Activated CD4-positive, alpha-beta T cell treated with anti-CD3 and anti-CD28 coated beads, Interleukin-2, amount 50 U/mL, for 24 hours (primary cell): Measurements from ENCODE around the gene KLF15.
"Not testable (repeated sequence)": the region's sequence is repeated elsewhere in the genome, so short reads cannot be mapped to it uniquely, and the experiment has no call there.

Experiments
- DNase-seq, 2 donors: peaks; one replicate each; pipeline ENCODE4 v3.0.0-alpha.2; 2020; ENCODE audit warnings: low read depth in 1 of 2, low spot score in 1 of 2

KLF15 gene

GRCh38 chr3:126347543-126348161 is 9.6 kb downstream of the KLF15 start:
- DNase-seq: no peak

- no peak for DNase-seq
These were observed 10.7 kb downstream of the KLF15 start for GRCh38 chr3:126346466-126346865.

GRCh38 chr3:126345641-126346460 is 11.4 kb downstream of the KLF15 start:
- DNase-seq: no peak

DNA sequence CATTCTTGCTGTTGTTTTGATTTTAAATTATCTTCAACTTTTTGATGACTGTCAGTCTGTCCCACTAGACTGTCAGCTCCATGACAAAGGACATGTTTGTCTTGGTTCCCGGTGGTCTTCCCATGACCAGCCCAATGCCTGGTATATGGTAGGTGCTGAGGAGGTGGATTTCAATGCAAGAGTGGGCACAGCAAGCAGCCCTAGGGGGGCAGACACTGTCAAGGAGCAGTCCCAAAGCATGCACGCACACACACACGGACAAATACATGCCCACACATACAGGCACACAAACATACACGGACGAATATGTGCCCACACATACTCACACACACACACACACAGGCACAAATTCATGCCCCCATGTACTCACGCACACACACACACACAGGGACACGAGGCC is 12.0 kb downstream of the KLF15 start:
- no peak for DNase-seq

GRCh38 chr3:126344380-126345041 is 12.7 kb downstream of the KLF15 start:
- no peak for DNase-seq

GRCh38 chr3:126343649-126344035 is 13.6 kb downstream of the KLF15 start:
- no peak for DNase-seq

DNA sequence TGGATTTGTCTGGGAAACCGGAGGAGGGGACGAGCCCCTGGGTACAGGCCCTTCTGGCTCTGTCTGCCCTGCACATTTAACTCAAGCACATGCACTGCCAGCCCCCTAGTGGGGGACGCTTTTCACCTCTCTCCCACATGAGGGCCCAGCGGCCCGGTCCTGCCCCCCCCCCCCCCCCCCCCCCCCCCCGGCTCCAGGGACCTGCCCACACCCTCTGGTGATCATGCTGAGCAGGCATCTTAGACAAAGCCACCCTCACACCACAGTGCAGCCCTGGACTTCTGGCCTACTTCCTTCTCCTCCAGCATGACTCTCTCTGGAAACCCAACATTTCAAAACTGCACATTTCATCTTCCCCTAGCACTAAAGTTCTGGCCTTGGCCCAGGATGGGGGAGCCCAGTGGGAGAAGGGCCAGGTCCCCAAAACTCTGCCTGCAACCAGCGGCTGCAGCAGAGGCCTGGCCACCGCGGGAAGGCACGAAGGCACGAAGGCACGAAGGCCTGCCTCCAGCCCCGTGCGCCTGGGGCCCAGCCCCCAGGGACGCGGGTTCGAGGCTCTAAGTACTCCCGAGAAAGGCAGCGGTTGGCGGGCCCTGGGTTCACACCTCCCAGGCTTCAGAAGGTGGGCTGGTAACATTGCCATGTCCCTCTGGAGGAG is 14.1 kb downstream of the KLF15 start:
- DNase-seq: no peak

DNA sequence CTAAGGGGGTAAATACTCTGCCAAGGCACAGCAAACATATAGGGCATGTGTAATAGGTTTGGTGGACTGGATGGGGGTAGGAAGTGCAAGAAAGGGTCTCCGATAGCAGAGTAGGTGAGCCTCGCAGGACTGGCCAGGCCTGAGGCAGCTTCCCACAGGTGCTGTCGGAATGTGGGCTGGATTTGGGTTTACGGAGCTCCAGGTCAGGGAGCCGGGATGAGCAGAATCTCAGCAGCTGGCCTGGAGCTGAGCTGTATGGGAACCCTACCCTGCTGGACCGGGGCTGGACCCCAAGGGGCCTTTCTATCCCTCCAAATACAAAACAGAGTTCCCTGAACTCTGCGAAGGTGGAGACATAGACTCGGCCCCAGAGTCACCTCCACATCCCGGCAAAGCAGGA is 15.0 kb downstream of the KLF15 start:
- no peak for DNase-seq

GRCh38 chr3:126341755-126342150 is 15.5 kb downstream of the KLF15 start:
- DNase-seq: no peak

- no peak for DNase-seq
These were observed 16.1 kb downstream of the KLF15 start for GRCh38 chr3:126340943-126341754.

DNA sequence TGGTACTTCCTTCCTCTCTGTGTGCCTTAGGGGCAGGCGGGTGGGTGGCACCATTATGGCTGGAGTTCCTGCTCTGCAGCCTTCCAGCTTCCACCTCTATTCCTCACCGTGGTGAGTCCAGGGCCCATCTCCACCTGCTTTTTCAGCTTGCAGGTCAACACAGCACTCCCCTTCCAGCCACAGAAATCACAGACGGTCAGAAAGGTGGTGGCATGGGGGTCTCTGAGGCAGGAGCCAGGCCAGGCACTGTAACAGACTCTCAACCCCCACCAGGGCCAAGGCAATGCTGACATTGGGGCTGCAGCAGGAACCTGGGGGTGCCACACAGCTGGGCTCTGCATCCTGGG is 16.6 kb downstream of the KLF15 start:
- DNase-seq: no peak

- DNase-seq: no peak
These were observed 17.1 kb downstream of the KLF15 start for GRCh38 chr3:126340081-126340511.

- no peak for DNase-seq
These were observed 17.7 kb downstream of the KLF15 start for GRCh38 chr3:126339466-126339865.

- DNase-seq: no peak
These were observed 18.4 kb downstream of the KLF15 start for GRCh38 chr3:126338790-126339288.

- DNase-seq: no peak
These were observed 19.1 kb downstream of the KLF15 start for GRCh38 chr3:126337980-126338651.

- DNase-seq: not testable (repeated sequence)
These were observed 25.3 kb downstream of the KLF15 start for GRCh38 chr3:126331812-126332336.

DNA sequence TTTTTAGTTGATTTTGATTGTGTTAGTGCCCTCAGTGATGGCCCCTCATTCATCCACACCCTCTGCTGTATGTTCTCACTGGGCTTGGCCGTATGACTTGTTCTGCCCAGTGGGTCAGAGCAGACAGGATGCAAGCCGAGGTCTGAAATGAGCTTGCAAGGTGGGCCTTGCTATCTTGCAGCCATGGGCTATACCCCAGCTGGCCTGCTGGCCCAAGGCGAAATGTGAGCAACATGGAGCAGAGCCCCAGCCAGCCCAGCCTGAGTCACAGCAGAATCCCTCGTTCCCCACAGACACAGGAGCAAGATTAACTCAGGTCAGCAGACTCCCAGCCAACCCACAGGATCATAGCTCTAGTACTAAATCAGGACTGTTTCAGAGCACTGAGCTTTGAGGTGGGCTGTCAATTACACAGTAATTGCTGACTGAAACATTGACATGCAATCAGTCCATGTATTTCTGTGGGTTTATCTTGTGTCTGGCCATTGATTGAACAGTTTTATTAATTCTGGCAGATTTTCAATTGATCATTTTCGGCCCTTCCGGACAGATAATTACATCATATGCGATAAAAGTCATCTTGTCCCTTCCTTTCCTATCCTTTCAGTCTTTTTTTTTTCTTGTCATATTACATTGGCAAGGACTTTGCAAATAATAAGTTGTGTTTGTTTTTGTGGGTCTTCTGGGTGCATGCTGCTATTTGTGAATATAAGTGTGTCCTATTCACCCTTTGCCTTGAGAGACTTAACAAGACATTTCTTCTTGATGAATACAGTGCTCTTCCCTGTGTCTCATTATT is 27.1 kb downstream of the KLF15 start:
- no peak for DNase-seq

DNA sequence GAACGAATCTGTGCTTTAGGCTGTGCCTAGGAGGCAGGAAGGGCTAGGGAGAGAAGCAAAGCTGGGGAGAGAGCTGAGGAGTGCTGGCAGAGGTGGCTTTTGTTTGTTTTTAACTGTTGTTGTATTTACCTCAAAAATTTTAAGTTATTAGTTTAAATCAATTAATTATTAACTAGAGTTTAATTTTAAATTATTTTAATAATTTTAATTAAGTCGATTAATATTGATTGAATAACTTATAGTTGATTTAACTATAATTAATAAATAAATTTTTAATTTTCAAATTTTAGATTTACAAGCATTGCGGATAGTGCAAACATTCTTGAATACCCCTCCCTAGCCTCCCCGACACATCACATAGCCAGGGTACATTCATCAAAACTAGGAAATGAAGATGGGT is 30.6 kb downstream of the KLF15 start:
- DNase-seq: no peak
